K562 (cell line): ENCODE data around the gene ATP6V0E2. TPM values are rescaled to one million over a fixed set of nuclear protein-coding genes. Genes with fewer than 3 reads are reported as not detected.

Experiments
- CBFA2T2 ChIP-seq: fragments of 450-650 bp; conservative IDR thresholded peaks from 2 replicates; pipeline ENCODE4 v1.6.1; 2017; ENCODE audit warnings: mild to moderate bottlenecking
- DACH1 ChIP-seq: fragments of 450-650 bp; IDR thresholded peaks from 2 replicates; pipeline ENCODE4 v1.6.1; 2018; ENCODE audit not compliant: partially characterized antibody
- ETV5 ChIP-seq: sonication (generic); formaldehyde crosslinking; IDR thresholded peaks from 2 replicates; pipeline ENCODE4 v1.4.0; 2020; ENCODE audit warnings: low read depth, mild to moderate bottlenecking, missing genetic modification reagents
- MXI1 ChIP-seq: IDR thresholded peaks from 2 replicates; pipeline ENCODE4 v1.6.1; 2011; ENCODE audit warnings: low read depth, mild to moderate bottlenecking, improper control_type of control experiment, low read length
- MYC ChIP-seq, 2 experiments: fragments of 250-450 bp in 1 of 2; sonication (Bioruptor Pico) in 1 of 2; IDR thresholded peaks; 2 replicates each; pipeline versions ENCODE4 v1.5.1 to v1.6.1; 2012 to 2021; ENCODE audit warnings: low read depth in 2 of 2, borderline replicate concordance in 1 of 2, improper control_type of control experiment in 1 of 2, low read length in 1 of 2, mild to moderate bottlenecking in 1 of 2, moderate library complexity in 1 of 2
- NCOA6 ChIP-seq: fragments of 450-650 bp; IDR thresholded peaks from 2 replicates; pipeline ENCODE4 v1.6.1; 2017; ENCODE audit warnings: mild to moderate bottlenecking
- NR2C2 ChIP-seq, 2 experiments: fragments of 200-800 bp in 1 of 2; sonication (Bioruptor generic) in 1 of 2; sonication (generic) in 1 of 2; formaldehyde crosslinking in 1 of 2; IDR thresholded peaks; 2 replicates each; pipeline versions ENCODE4 v1.6.1 to v1.8.0; 2016 to 2022; ENCODE audit warnings: mild to moderate bottlenecking in 1 of 2, missing compliant biosample characterization in 1 of 2, missing genetic modification characterization in 1 of 2, missing genetic modification reagents in 1 of 2
- PHB2 ChIP-seq: fragments of 450-650 bp; IDR thresholded peaks from 2 replicates; pipeline ENCODE4 v1.6.1; 2017; ENCODE audit warnings: low read depth
- POU5F1 ChIP-seq: fragments of 150-350 bp; IDR thresholded peaks from 2 replicates; pipeline ENCODE4 v1.6.1; 2014; ENCODE audit warnings: borderline replicate concordance, low read length, low read depth, mild to moderate bottlenecking; ENCODE audit not compliant: partially characterized antibody
- SREBF1 ChIP-seq: fragments of 150-350 bp; IDR thresholded peaks from 2 replicates; pipeline ENCODE4 v1.6.1; 2014; ENCODE audit warnings: antibody characterized with exemption, low read depth, low read length, borderline replicate concordance
- SRF ChIP-seq, 2 experiments: fragments of 250-450, 450-650 bp in 1 of 2; sonication (Bioruptor Pico) in 1 of 2; sonication (generic) in 1 of 2; formaldehyde crosslinking; IDR thresholded peaks; 2 replicates each; pipeline versions ENCODE4 v1.5.0 to v1.5.1; 2020 to 2022; ENCODE audit warnings: mild to moderate bottlenecking in 1 of 2, missing genetic modification reagents in 1 of 2
- TAF15 ChIP-seq: fragments of 200-400 bp; formaldehyde crosslinking; IDR thresholded peaks from 2 replicates; pipeline ENCODE4 v1.6.1; 2017; ENCODE audit warnings: mild to moderate bottlenecking, low read depth, low read length, moderate library complexity
- U2AF2 ChIP-seq: fragments of 200-400 bp; formaldehyde crosslinking; optimal IDR thresholded peaks from 2 replicates; pipeline ENCODE3; 2017; ENCODE audit warnings: low read depth, mild to moderate bottlenecking, low read length
- ZFP36 ChIP-seq: fragments of 150-350 bp; IDR thresholded peaks from 2 replicates; pipeline ENCODE4 v1.6.1; 2018; ENCODE audit warnings: low read length, low read depth; ENCODE audit not compliant: partially characterized antibody
- ZFPM2 ChIP-seq: fragments of 250-450 bp; sonication (Bioruptor Pico); IDR thresholded peaks from 2 replicates; pipeline ENCODE4 v1.5.1; 2022; ENCODE audit warnings: mild to moderate bottlenecking
- ZNF583 ChIP-seq: fragments of 250-450 bp; sonication (Bioruptor Pico); IDR thresholded peaks from 2 replicates; pipeline ENCODE4 v1.4.0; 2020
- ZNF695 ChIP-seq: fragments of 450-650 bp; formaldehyde crosslinking; IDR thresholded peaks from 2 replicates; pipeline ENCODE4 v1.4.0; 2020; ENCODE audit warnings: mild to moderate bottlenecking, moderate library complexity
- polyA plus RNA-seq, 8 experiments: library from polyadenylated mRNA; depleted of rRNA in 4 of 8; stranded (reverse) in 5 of 8; unstranded in 3 of 8; fragments of >200 nt; fragmentation: Nextera tagmentation in 2 of 8; fragmentation: Illumina TruSeq in 1 of 8; extraction: Ambion mirVana in 2 of 8; extraction: Trizol in 1 of 8; gene quantifications; 2 replicates each; pipeline versions ENCODE4 v1.2.1 to v1.2.3, GENCODE V29; 2011 to 2014; ENCODE audit warnings: inconsistent platforms in 1 of 8, missing spikeins in 1 of 8
- total RNA-seq, 7 experiments: library from RNA; depleted of rRNA in 6 of 7; stranded (reverse); fragments of >200 nt in 6 of 7; fragmentation: Illumina TruSeq in 2 of 7; extraction: Trizol in 2 of 7; gene quantifications; 2 replicates each; pipeline versions ENCODE4 v1.2.1 to v1.2.3, GENCODE V29; 2011 to 2021; ENCODE audit warnings: low replicate concordance in 1 of 7
- TF ChIP-seq, protein P1 (sequence below), 3 experiments: fragments of 200-800 bp in 1 of 3; sonication (Bioruptor generic) in 1 of 3; sonication (generic) in 1 of 3; formaldehyde crosslinking in 1 of 3; IDR thresholded peaks; 2 replicates each; pipeline versions ENCODE4 v1.6.1 to v1.8.0; 2016 to 2022; ENCODE audit warnings: mild to moderate bottlenecking in 2 of 3, missing compliant biosample characterization in 2 of 3, missing genetic modification characterization in 2 of 3, missing genetic modification reagents in 1 of 3
- TF ChIP-seq, protein P2 (sequence below): sonication (generic); formaldehyde crosslinking; IDR thresholded peaks from 2 replicates; pipeline ENCODE4 v1.8.1; 2023; ENCODE audit warnings: mild to moderate bottlenecking, missing genetic modification reagents, moderate library complexity
- TF ChIP-seq, protein P3 (sequence below): sonication (generic); formaldehyde crosslinking; IDR thresholded peaks from 2 replicates; pipeline ENCODE4 v1.8.0; 2022; ENCODE audit warnings: mild to moderate bottlenecking, missing genetic modification reagents
- TF ChIP-seq, protein P4 (sequence below): fragments of 450-650 bp; formaldehyde crosslinking; IDR thresholded peaks from 2 replicates; pipeline ENCODE4 v1.4.0; 2020; ENCODE audit warnings: mild to moderate bottlenecking, moderate library complexity

Gene ATP6V0E2
- total and polyA plus RNA-seq, 9 of the 15 experiments (the other 6 are each of a cell fraction or from before 2014, with no cell fraction given): 0.55 to 18.5 (median 10.9) TPM

DNA sequence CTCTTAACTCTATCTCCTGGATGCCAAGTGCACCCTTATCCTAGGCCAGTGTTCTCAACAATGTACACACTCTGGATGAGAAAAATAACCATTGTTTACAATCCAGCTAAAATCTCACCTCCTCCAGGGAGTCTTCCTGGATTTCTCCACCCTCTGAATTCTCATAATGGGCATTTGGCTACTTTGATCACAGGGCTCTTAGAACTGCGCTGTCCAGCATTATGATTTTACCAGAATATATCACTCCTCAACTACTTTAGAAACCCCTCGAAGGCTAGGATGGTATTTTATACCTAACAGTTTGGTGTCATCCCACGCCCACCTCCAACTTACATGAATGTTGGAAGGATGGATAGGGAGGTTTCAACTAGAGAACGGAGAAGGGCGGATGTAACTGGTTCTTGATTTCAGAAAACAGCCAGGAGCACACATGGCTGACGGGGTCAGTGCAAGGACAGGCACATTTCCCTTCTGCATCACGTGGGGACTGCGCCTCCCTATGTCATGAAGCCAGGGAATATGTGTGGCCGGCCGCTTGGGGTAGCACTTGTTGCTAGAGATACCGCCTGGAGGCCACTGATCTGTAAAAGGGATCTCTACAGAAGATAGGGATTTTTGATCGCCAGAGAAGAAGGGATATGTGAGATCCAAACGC, 1.2 kb upstream of the ATP6V0E2 start (continued):
- TF ChIP-seq, protein P1, sequence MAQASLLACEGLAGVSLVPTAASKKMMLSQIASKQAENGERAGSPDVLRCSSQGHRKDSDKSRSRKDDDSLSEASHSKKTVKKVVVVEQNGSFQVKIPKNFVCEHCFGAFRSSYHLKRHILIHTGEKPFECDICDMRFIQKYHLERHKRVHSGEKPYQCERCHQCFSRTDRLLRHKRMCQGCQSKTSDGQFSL (CRISPR knock-in tag; IDR thresholded peaks at IDR 0.05): peak; percentile 54; the same call in 1 of the 2 replicates
- TF ChIP-seq, protein P1 (tag; IDR thresholded peaks at IDR 0.05): no peak
- no peak for TF ChIP-seq SREBF1
- peak; percentile 100 for TF ChIP-seq ZFP36
- TF ChIP-seq POU5F1: no peak
- peak; percentile 41; the same call in 1 of the 2 replicates for TF ChIP-seq ETV5 (CRISPR knock-in tag)
- no peak for TF ChIP-seq NCOA6
- TF ChIP-seq, protein P2, sequence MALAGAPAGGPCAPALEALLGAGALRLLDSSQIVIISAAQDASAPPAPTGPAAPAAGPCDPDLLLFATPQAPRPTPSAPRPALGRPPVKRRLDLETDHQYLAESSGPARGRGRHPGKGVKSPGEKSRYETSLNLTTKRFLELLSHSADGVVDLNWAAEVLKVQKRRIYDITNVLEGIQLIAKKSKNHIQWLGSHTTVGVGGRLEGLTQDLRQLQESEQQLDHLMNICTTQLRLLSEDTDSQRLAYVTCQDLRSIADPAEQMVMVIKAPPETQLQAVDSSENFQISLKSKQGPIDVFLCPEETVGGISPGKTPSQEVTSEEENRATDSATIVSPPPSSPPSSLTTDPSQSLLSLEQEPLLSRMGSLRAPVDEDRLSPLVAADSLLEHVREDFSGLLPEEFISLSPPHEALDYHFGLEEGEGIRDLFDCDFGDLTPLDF (CRISPR knock-in tag): no peak
- no peak for TF ChIP-seq TAF15
- peak; percentile 60 for TF ChIP-seq CBFA2T2
- peak; percentile 36; the same call in 1 of the 2 replicates for TF ChIP-seq ZNF583 (CRISPR knock-in tag)
- no peak for TF ChIP-seq U2AF2
- TF ChIP-seq ZFPM2 (CRISPR knock-in tag): no peak
- TF ChIP-seq NR2C2 (CRISPR knock-in tag; IDR thresholded peaks at IDR 0.05): no peak
- peak; percentile 68 for TF ChIP-seq NR2C2 (tag; IDR thresholded peaks at IDR 0.05)
- no peak for TF ChIP-seq ZNF695 (CRISPR knock-in tag)
- TF ChIP-seq, protein P3, sequence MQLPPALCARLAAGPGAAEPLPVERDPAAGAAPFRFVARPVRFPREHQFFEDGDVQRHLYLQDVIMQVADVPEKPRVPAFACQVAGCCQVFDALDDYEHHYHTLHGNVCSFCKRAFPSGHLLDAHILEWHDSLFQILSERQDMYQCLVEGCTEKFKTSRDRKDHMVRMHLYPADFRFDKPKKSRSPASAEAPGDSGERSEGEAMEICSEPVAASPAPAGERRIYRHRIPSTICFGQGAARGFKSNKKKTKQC (CRISPR knock-in tag): peak; percentile 22; the same call in 1 of the 2 replicates
- TF ChIP-seq, protein P4, sequence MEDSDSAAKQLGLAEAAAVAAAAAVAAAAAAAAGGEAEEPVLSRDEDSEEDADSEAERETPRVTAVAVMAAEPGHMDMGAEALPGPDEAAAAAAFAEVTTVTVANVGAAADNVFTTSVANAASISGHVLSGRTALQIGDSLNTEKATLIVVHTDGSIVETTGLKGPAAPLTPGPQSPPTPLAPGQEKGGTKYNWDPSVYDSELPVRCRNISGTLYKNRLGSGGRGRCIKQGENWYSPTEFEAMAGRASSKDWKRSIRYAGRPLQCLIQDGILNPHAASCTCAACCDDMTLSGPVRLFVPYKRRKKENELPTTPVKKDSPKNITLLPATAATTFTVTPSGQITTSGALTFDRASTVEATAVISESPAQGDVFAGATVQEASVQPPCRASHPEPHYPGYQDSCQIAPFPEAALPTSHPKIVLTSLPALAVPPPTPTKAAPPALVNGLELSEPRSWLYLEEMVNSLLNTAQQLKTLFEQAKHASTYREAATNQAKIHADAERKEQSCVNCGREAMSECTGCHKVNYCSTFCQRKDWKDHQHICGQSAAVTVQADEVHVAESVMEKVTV (CRISPR knock-in tag): 0 out of 2 replicates have a peak, but pooled peaks have one; percentile 12
- no peak for TF ChIP-seq SRF (CRISPR knock-in tag; IDR thresholded peaks at IDR 0.05)
- peak; percentile 38; the same call in 1 of the 2 replicates for TF ChIP-seq MXI1
- TF ChIP-seq PHB2: no peak
- TF ChIP-seq MYC (IDR thresholded peaks at IDR 0.05; ENCODE audit: low read depth, low read length): peak; percentile 96
- TF ChIP-seq MYC (CRISPR knock-in tag; IDR thresholded peaks at IDR 0.05; ENCODE audit: borderline replicate concordance, low read depth): no peak
- TF ChIP-seq DACH1: peak; percentile 49
